Effector CD8-positive, alpha-beta T cell (primary cell): ENCODE measurements around the gene ACTMAP.

Source experiments
- DNase-seq: peaks from one replicate; lab custom pipeline; 2025; lab: John Stamatoyannopoulos, UW

ACTMAP gene

GRCh38 chr19:40718774-40719391 lies 31.4 kb downstream of the ACTMAP start:
- DNase-seq: no peak

- DNase-seq: no peak
Observed at GRCh38 chr19:40717880-40718773, 32.1 kb downstream of the ACTMAP start.

- no peak for DNase-seq
Observed at GRCh38 chr19:40717325-40717879, 32.9 kb downstream of the ACTMAP start.

GRCh38 chr19:40716482-40717324 lies 33.6 kb downstream of the ACTMAP start, which contains the start of the genes COQ8B and ITPKC:
TSS of gene COQ8B (minus strand) at chr19:40716886. CDS start at chr19:40714632, 2,254 bp downstream.
TSS of gene ITPKC (plus strand) at chr19:40717112. CDS start at chr19:40717136, 24 bp downstream.
- DNase-seq: peak; percentile 100

- peak; percentile 41 for DNase-seq
Observed at GRCh38 chr19:40716031-40716481, 34.2 kb downstream of the ACTMAP start.

GRCh38 chr19:40714441-40715299 lies 35.6 kb downstream of the ACTMAP start:
- DNase-seq: peak; percentile 89

GRCh38 chr19:40713939-40714338 lies 36.3 kb downstream of the ACTMAP start:
- no peak for DNase-seq

GRCh38 chr19:40709817-40710216 lies 40.5 kb downstream of the ACTMAP start:
- no peak for DNase-seq

- DNase-seq: no peak
Observed at GRCh38 chr19:40707615-40708014, 42.7 kb downstream of the ACTMAP start.

GRCh38 chr19:40705950-40706619 lies 44.2 kb downstream of the ACTMAP start:
- DNase-seq: no peak

- no peak for DNase-seq
Observed at GRCh38 chr19:40705362-40705651, 45.0 kb downstream of the ACTMAP start.

GRCh38 chr19:40704491-40705361 lies 45.6 kb downstream of the ACTMAP start:
- no peak for DNase-seq

GRCh38 chr19:40703029-40703755 lies 47.1 kb downstream of the ACTMAP start:
- DNase-seq: no peak

GRCh38 chr19:40702337-40703012 lies 47.8 kb downstream of the ACTMAP start:
- DNase-seq: no peak

GRCh38 chr19:40701758-40702157 lies 48.5 kb downstream of the ACTMAP start:
- DNase-seq: no peak

GRCh38 chr19:40700083-40700482 lies 50.2 kb downstream of the ACTMAP start:
- DNase-seq: no peak

GRCh38 chr19:40697007-40697406 lies 53.3 kb downstream of the ACTMAP start:
- DNase-seq: no peak

- no peak for DNase-seq
Observed at GRCh38 chr19:40695881-40696280, 54.4 kb downstream of the ACTMAP start.
